NCI-H2029 (cell line): ENCODE results near the gene MBNL2.

Experiments used
- DNase-seq: peaks from one replicate; lab custom pipeline; 2025; lab: John Stamatoyannopoulos, UW

MBNL2 gene

DNA sequence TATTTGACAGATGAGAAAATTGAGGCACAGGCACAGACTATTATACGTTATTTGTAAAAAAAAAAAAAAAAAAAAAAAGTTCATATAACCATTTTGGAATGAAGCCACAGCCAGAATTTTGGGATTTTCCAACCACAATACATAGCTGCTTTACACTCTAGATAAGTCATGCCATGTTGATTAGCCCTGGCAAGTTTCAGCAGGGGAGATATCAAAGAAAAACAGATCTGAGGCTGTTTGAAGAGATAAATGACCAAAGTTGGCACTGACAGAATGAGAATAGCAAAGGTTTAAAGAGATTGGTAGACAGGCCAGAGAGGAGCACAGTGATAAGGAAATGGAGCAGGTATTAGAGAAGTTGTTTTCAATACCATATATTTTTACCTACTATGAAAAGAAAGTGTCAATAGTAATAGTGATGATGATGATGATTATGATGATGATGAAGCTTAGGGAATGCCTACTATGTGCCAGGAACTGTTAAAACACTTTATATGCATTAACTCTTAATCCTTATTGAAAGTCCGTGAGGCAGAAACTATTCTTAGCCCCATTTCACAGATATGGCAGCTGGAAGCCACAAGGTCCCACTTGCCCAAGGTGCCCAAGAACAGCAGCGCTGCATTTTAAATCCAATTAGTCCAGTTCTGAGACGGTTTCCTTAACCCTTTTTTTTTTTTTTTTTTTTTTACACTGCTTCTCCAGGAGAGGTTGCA lies 105.5 kb downstream of the MBNL2 start:
- no peak for DNase-seq

GRCh38 chr13:97328222-97328790 lies 106.2 kb downstream of the MBNL2 start:
- DNase-seq, result no peak

DNA sequence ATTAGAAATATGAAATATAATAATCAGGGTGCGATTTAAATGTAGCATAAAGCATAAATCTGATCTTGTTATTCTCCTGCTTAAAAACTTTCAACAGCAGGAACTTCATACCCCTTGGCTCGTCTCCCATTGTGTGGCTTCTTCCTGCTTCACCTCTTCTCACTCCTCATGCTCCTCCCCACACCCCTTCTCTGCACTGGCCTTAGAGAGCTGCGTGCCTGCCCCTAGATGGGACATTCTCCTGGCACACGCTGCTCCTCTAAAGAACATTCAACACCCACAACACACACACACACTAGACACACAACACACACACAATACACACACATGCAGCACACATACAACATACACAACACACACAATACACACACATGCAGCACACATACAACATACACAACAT lies 107.2 kb downstream of the MBNL2 start:
- DNase-seq, result no peak

DNA sequence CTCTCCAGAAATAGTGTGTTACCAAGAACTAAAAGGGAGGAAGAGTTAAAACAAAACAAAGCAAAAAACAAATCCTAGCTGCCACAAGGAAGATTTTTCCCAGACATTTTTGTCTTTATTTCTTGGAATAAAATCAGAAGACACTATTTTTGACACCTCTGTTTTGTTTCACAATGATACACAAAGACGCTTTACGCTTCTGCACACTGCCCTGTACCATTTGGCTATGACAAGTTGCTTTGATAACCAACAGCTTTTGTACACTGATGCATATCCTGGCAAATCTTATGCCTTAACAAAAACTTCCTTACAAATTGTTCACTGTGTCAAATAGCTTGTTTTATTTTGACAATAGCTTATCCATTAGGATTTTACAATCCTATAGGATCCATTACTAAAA lies 108.3 kb downstream of the MBNL2 start:
- no peak for DNase-seq

DNA sequence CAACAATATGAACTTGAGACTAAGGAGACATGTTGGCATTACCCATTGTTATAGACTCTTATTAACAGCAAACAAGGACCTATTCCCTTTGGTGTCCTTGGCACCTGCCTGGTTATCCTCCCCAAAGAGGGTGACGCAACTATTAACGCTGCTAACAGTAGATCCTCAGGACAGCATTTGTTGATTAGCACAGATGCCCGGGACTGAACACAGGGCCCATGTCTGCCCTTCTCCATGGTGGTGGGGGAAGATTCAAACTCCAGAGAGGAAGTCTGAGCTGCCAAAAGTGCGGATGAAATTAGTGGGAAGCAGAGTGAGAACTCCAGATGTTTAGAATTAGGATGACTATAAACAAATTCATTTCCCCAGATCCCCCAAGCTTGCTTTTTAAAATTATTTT lies 110.6 kb downstream of the MBNL2 start:
- no peak for DNase-seq

- no peak for DNase-seq
Observed at GRCh38 chr13:97333983-97334382, 111.8 kb downstream of the MBNL2 start.

DNA sequence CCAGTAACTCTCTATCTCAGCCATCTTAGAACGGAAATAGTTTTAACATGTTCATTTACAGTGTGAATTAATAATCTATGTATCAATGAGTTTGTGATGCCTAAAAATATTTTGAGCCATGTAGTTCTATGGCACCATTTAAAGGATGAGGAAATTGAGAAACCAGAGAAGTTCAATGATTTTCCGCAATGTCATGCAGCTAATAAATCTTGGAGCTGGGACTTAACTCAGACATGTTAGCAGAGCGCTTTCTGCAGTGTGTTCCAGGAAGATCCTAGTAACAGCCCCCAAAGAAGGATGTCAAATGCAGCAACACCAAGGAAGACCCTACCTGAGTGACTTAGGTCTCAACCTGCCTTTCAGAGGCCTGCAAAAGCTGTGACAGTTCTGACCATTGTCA lies 112.6 kb downstream of the MBNL2 start:
- DNase-seq, result no peak

DNA sequence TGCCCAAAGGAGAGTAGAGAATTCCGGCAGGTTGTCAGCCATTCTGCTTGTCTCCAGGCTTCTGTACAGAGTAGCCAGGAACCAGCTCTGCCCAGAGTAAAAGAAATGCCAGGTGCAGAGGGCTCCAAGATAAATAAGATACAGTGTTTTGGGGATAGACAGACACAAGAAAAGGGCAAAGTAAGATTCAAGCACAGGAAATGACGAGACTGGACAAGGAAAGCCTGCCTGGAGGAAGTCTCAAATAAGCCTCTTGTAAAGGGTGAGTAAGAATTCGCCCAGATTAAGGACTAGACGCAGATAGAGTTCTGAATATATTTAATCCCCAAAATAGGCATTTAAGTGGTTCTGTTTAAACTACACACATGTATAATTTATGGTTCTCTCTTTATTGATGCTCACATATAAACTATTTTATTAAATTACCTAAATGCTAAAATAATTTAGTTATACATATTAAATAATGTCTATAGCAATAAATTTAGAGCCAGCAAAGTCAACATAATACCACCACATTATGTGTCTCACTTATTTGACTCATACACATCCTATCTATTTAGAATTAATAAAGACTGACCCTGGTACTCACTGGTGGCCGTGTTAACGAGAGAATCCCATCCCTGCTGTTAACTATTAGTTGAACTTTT lies 113.5 kb downstream of the MBNL2 start:
- no peak for DNase-seq

DNA sequence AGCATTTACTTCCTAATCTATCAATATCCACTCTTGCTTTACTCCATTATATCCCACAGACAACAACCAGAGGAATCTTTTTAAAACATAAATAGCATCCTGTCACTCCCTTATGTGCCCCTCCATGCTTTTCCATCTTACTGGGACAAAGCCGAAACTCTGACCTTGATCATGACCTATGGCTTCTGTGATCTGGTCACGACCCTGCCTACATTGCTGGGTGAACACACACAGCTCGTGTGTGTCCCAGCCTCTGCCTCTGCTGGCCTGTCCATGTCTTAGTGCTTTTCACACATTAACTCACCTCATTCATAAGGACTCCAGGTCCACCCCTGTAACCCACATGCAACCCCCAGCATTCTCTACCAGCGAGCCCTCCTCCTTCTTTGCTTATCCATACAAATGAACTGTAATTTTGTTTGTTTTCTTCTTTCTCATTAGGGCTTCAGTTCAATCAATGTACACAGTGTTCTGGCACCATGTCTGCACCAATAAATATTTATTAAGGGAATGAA lies 115.9 kb downstream of the MBNL2 start:
- no peak for DNase-seq

DNA sequence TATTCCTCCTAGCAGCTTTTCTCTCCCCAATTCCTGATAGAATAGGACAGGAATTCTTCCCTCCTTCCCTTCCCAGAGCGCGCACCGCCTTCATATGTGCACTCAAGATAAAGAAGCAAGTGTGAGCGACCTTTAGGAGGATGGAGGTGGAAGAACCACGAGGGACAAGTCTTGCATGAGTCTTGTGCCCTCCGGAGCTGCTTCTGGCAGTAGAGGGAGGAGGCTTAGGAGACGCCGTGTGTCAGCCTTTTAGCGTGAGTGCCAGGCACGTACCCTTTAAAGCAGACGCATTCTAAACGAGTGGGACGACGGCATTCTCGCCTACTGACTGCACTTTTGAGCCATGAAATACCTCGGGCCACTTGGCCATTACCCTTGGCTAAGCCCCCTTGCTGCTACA lies 116.4 kb downstream of the MBNL2 start:
- DNase-seq, result no peak

DNA sequence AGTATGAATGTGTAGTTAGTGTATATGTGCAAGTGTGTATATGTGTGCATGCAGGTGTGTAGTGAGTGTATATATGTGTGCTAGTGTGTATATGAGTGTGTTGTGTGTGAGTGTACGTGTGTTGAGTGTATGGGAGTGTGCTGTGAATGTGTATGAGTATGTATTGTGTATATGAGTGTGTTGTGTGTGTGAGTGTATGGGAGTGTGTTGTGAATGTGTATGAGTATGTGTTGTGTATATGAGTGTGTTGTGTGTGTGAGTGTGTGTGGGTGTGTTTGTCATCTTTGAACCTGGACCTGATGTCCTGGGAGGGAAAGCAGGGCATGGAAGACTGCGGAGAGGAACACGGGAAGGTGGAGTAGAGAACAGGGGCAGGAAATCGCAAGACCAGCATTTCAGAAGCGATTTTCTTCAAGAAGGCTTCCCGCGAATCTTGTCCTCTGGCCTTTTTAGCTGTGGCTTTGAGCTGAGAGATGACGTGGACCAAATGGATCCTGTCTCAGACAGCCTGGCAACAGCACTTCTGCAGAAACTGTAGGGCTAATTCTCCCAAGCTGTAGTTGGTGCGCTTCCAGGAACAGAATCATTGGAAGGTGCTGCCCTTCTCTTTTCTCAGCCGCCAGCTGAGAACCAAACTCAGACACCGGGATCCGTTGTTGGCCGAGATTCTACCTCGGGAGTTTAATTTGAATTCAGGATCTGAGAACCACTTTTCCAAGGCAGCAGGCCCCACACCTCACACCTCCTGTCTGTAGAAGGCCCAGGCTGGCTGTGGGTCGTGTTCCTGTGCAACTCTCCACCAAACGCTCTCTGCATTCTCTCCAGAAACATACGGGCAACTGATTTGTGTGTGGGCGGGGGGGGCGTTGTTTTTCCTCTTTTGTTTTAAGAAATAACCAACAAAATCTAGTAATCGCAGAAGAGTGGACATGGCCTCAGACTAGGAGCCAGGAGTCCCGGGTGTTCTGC lies 117.2 kb downstream of the MBNL2 start:
- DNase-seq, result no peak

- DNase-seq, result no peak
Observed at GRCh38 chr13:97339988-97340749, 118.0 kb downstream of the MBNL2 start.

DNA sequence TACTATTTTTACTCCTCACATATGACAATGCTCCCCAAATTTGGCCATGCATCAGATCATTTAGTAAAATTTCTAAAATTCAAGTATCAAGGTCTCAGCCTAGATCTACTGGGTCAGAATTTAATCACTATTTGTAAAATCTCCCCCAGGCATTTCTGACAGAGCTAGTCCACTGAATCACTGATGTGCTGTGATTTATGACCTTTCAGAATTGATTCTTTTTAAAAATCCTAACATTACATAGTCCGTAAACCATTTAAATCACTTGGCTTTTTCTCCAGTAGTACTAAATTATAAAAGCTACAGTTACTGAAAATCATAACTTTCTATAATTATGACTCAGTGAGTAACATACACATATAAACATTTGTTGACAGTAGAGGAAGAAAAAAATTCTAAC lies 119.0 kb downstream of the MBNL2 start:
- DNase-seq, result no peak

- DNase-seq, result no peak
Observed at GRCh38 chr13:97342136-97342535, 120.0 kb downstream of the MBNL2 start.

DNA sequence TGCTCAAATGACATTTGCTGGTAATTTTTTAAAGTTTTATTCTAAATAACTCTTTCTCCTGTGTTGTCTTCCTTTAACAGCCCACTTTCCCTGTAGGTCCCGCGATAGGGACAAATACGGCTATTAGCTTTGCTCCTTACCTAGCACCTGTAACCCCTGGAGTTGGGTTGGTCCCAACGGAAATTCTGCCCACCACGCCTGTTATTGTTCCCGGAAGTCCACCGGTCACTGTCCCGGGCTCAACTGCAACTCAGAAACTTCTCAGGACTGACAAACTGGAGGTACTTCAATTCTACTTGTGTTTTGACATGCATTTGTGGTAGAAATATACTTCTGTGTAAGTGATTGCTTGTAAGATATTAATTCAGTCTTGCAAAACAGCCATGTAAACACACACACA lies 120.8 kb downstream of the MBNL2 start:
- DNase-seq, result no peak

DNA sequence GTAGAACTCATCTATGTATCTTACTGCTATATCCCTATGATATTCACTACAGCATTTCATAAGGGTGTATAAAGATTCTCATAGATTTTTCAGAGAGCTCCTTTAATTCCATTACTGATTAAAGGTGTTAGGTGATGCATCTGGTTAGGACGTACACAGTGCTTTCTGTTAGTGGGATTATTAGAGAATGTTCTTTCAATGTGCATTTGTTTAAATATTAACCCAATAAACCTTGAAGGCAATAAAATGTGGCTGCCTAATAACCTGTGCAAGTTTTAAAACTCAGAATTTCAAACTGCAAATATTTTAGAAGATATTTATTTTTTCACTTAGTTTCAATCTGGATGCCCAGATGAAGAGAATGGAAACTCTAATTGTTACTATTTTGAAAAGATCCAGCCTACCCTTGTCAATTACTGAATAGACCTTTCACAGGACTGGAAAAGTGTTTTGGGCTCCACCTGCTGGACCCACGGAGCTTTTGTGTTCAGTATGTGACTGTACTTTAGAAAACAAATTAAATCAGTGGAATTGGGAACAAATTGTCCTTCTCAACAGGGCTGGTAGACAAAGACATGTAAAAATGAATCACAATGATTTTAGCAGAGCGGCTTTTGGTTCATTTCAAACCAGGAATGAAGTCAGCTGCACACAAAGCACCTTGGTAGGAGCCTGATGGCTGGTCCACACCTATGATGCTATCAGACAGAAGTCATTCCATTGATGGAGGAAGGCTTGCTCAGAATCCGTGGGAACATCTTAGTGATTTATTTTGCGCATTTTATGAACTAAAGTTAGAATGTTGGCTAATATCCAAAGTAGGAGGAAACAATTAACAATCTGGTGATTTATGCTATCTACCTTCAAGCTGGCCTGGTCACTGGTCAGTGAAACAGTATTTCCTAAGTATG lies 122.4 kb downstream of the MBNL2 start:
- DNase-seq, result no peak

DNA sequence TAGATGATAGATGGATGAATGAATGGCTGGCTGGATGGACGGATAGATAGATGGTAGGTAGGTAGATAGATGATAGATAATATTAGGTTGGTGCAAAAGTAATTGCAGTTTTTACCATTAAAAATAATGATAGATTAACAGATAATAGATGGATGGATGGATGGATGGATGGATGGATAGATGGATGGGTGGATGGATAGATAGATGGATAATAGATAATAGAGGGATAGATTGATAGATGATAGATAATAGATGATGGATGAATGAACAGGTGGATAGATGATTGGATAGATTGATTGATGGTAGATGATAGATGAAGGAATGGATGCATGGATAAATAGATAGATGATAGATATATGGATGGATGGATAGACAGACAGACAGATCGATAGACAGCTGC lies 124.0 kb downstream of the MBNL2 start:
- no peak for DNase-seq

- no peak for DNase-seq
Observed at GRCh38 chr13:97346561-97347254, 124.6 kb downstream of the MBNL2 start.

- no peak for DNase-seq
Observed at GRCh38 chr13:97347255-97347932, 125.3 kb downstream of the MBNL2 start.
